ENCODE data around the gene PSKH1. TPM values are rescaled to one million over a fixed set of nuclear protein-coding genes. Genes with fewer than 3 reads are reported as not detected.

Gene PSKH1
- polyA plus RNA-seq, 1 donor from 2014 or later = 3.8 TPM

GRCh38 chr16:67907397-67908180 is 14.5 kb downstream of the PSKH1 start:
- Histone ChIP-seq H3K36me3 (ENCODE audit: insufficient read depth, low read length) (no peaks in the 10 kb centered on the region), H3F3A (ENCODE audit: insufficient read depth, low read length, poor library complexity, severe bottlenecking) (no peaks in the 10 kb centered on the region)

More at GRCh38 chr16:67907397-67908180, 14.5 kb downstream of the PSKH1 start:
- Histone ChIP-seq H3K27ac (ENCODE audit: low read length) (no peak overlapping the region), H4K20me1 (ENCODE audit: insufficient read depth) (no peaks in the 10 kb centered on the region), H3K4me2 (ENCODE audit: low read length) (no peak overlapping the region), H3K79me2 (replicated peaks; ENCODE audit: insufficient read depth, low read length) (no peaks in the 10 kb centered on the region), H3K27me3 (ENCODE audit: insufficient read depth, low read depth, low read length) (no peaks in the 10 kb centered on the region), H2AFZ (ENCODE audit: low read depth, low read length) (no peak overlapping the region), H3K9me2 (ENCODE audit: insufficient read depth, low read length) (no peaks in the 10 kb centered on the region), H3K9me3 (ENCODE audit: low read length) (no peaks in the 10 kb centered on the region), H3K4me3 (ENCODE audit: low read length) (no peak overlapping the region), H3K9ac (ENCODE audit: low read length) (no peak overlapping the region)
- TF ChIP-seq EZH2 (IDR thresholded peaks at IDR 0.05; ENCODE audit: borderline replicate concordance, insufficient read depth, low read length, poor library complexity, severe bottlenecking) (no peak), RAD21 (conservative IDR thresholded peaks at IDR 0.05) (no peak), TAF1 (IDR thresholded peaks at IDR 0.05; ENCODE audit: low read depth) (no peak), MXI1 (conservative IDR thresholded peaks at IDR 0.05; ENCODE audit: poor library complexity, severe bottlenecking) (no peak), POLR2AphosphoS5 (IDR thresholded peaks at IDR 0.05) (no peak), EP300 (conservative IDR thresholded peaks at IDR 0.05; ENCODE audit: poor library complexity, severe bottlenecking) (no peak), REST (IDR thresholded peaks at IDR 0.05; ENCODE audit: borderline replicate concordance) (no peak), SMC3 (conservative IDR thresholded peaks at IDR 0.05; ENCODE audit: poor library complexity) (no peak), CTCF (IDR thresholded peaks at IDR 0.05; ENCODE audit: poor library complexity, severe bottlenecking) (no peak)
